CD4-positive, CD25-positive, alpha-beta regulatory T cell (primary cell): ENCODE data around the gene GTF3C5. TPM values are rescaled to one million over a fixed set of nuclear protein-coding genes. Genes with fewer than 3 reads are reported as not detected.

Source experiments
- ATAC-seq, 2 donors: fragments of 150-1000 bp; cut with Tn5 transposase; one replicate each; pipeline ENCODE4 v1.10.0; 2021; ENCODE audit warnings: low read depth in 2 of 2, moderate number of reproducible peaks in 2 of 2, moderate library complexity in 1 of 2
- DNase-seq, 3 donors: peaks; one replicate each; pipeline versions ENCODE4 v3.0.0 to v3.0.0-alpha.2; 2012 to 2022; ENCODE audit warnings: mixed read lengths in 1 of 3
- H3K27ac ChIP-seq: one replicate; pipeline ENCODE4 v1.7.0; 2013; ENCODE audit warnings: mild to moderate bottlenecking, low read length; ENCODE audit not compliant: insufficient read depth, poor library complexity, severe bottlenecking
- H3K27me3 ChIP-seq: one replicate; pipeline ENCODE4 v1.7.0; 2013; ENCODE audit warnings: low read length; ENCODE audit not compliant: control insufficient read depth, insufficient read depth
- H3K36me3 ChIP-seq: one replicate; pipeline ENCODE4 v1.7.0; 2013; ENCODE audit warnings: mild to moderate bottlenecking, low read length, moderate library complexity; ENCODE audit not compliant: control insufficient read depth, insufficient read depth
- H3K4me1 ChIP-seq: 2 replicates; pipeline ENCODE4 v1.7.0; 2013; ENCODE audit warnings: mild to moderate bottlenecking, low read length; ENCODE audit not compliant: insufficient read depth, control insufficient read depth, poor library complexity, severe bottlenecking
- H3K4me3 ChIP-seq: one replicate; pipeline ENCODE4 v1.7.0; 2013; ENCODE audit warnings: low read depth, mild to moderate bottlenecking, low read length, moderate library complexity
- H3K9me3 ChIP-seq, 2 experiments: 1 replicate in 1 of 2; 2 replicates in 1 of 2; pipeline ENCODE4 v1.7.0; 2013; ENCODE audit warnings: low read length in 2 of 2, mild to moderate bottlenecking in 1 of 2, moderate library complexity in 1 of 2; ENCODE audit not compliant: control insufficient read depth in 2 of 2
- H3K27ac Mint-ChIP-seq, 3 donors: one replicate each; pipeline ENCODE4 v1.8.0; 2020 to 2022; ENCODE audit warnings: mild to moderate bottlenecking in 3 of 3, mixed read lengths in 3 of 3, moderate library complexity in 2 of 3
- H3K27me3 Mint-ChIP-seq: one replicate; pipeline ENCODE4 v1.8.0; 2022; ENCODE audit warnings: mild to moderate bottlenecking, mixed read lengths
- H3K36me3 Mint-ChIP-seq: one replicate; pipeline ENCODE4 v1.8.0; 2020; ENCODE audit warnings: mixed read lengths
- H3K4me1 Mint-ChIP-seq, 4 donors: one replicate each; pipeline ENCODE4 v1.8.0; 2020 to 2022; ENCODE audit warnings: mixed read lengths in 4 of 4, mild to moderate bottlenecking in 1 of 4
- H3K4me3 Mint-ChIP-seq, 4 donors: one replicate each; pipeline ENCODE4 v1.8.0; 2020 to 2022; ENCODE audit warnings: mild to moderate bottlenecking in 4 of 4, mixed read lengths in 4 of 4, moderate library complexity in 3 of 4
- H3K9me3 Mint-ChIP-seq, 7 donors: one replicate each; pipeline ENCODE4 v1.8.0; 2020 to 2022; ENCODE audit warnings: mixed read lengths in 7 of 7, mild to moderate bottlenecking in 3 of 7, moderate library complexity in 2 of 7
- polyA plus RNA-seq, 4 donors: library from polyadenylated mRNA; unstranded; fragments of 300-500 nt; fragmentation: Illumina TruSeq; gene quantifications; one replicate each; pipeline ENCODE4 v1.2.3, GENCODE V29; 2021
- total RNA-seq: library from RNA; stranded (reverse); gene quantifications from one replicate; pipeline ENCODE4 v1.2.3, GENCODE V29; 2022

Gene GTF3C5, protein sequence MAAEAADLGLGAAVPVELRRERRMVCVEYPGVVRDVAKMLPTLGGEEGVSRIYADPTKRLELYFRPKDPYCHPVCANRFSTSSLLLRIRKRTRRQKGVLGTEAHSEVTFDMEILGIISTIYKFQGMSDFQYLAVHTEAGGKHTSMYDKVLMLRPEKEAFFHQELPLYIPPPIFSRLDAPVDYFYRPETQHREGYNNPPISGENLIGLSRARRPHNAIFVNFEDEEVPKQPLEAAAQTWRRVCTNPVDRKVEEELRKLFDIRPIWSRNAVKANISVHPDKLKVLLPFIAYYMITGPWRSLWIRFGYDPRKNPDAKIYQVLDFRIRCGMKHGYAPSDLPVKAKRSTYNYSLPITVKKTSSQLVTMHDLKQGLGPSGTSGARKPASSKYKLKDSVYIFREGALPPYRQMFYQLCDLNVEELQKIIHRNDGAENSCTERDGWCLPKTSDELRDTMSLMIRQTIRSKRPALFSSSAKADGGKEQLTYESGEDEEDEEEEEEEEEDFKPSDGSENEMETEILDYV
- total RNA-seq (50.5 TPM), polyA plus RNA-seq (10 to 100 TPM; 35.8 to 40.3 (median 39.4) TPM)

DNA sequence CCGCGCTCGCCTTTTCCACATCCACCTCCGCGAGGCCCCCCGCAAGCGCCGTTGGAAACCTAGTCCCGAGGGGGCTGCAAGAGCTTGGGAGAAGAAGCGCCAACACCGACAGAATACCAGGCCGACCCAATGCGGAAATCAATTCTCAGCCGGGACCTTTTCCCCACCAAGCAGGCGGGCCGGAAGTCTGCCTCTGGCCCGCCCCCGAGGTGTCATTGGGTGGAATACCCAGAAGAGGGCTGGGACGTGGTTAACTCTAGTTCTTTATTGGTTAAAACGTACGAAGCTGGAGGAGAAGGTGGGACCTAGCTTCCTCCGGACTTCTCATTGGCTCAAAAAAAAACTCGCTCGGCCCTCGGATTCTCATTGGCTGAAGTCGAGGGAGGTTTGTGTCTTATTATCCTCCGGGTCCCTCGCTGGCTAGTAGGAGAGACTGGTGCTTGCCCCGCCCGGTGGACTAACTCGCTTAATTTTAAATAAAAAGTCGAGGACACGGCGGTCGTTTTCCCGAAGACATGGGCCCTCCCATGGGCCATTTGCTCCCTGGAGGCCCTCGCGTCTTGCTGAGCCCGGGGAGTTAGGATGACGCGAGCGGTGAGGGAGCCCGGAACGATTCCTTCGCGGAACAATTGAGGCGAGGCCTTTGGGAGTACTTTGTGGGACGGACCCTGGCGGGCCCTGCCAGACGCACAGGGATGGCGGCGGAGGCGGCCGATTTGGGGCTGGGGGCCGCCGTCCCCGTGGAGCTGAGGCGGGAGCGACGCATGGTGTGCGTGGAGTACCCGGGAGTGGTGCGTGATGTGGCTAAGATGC, at the start of gene GTF3C5:
Gene GTF3C5 (plus strand): TSS at position 681 of the 813 bp plus-strand sequence. CDS start 15 bp downstream, at position 696.
- DNase-seq (peak; percentile 91 to 99 (median 96)), ATAC-seq (peak; percentile 97 to 98)
- Mint-ChIP-seq H3K36me3 (peaks cover 3% of the 10 kb centered on the region), H3K4me3 (peak within 1 kb of the TSS; percentile 93 to 100 (median 100)), H3K27me3 (peaks cover 6% of the 10 kb centered on the region), H3K27ac (peak within 1 kb of the TSS; percentile 94 to 98 (median 98)), H3K4me1 (peaks cover 0 to 77% (median 31%) of the 10 kb centered on the region in 4 donors), H3K9me3 (no peaks in the 10 kb centered on the region)
- peaks cover 34% of the 10 kb centered on the region for H3K4me1 ChIP-seq
- peak within 1 kb of the TSS; percentile 91 for H3K4me3 ChIP-seq
- H3K27ac ChIP-seq: peak within 1 kb of the TSS; percentile 90
- H3K9me3 ChIP-seq: no peaks in the 10 kb centered on the region
- peaks cover 3% of the 10 kb centered on the region for H3K36me3 ChIP-seq
- H3K27me3 ChIP-seq: no peaks in the 10 kb centered on the region

DNA sequence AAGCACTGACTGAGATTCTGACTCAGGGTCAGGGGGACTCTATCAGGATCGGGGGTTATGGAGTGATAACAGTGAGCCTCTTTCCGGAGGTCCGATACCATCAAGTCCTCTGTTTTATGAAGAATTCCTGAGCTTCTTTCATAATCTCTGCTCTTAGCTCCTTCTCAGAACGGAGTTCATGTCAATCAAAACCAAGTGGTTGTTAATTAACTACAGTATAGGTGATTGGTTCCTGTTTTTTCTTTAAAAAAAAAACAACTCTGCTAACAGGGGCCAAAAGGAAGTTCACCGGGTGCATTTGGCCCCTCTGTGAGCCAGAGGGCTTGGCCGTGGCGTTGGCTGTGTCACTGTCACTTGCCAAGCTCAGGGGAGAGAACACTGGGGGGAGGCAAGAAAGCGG, 48.3 kb upstream of the GTF3C5 start:
- Histone ChIP-seq H3K27ac (no peak overlapping the region), H3K4me3 (no peak overlapping the region), H3K4me1 (no peaks in the 10 kb centered on the region), H3K36me3 (no peaks in the 10 kb centered on the region), H3K9me3 (no peaks in the 10 kb centered on the region), H3K27me3 (peaks cover 31% of the 10 kb centered on the region)
- H3K27me3 Mint-ChIP-seq: peaks cover 44% of the 10 kb centered on the region
- no peak for DNase-seq
- peaks cover 0 to 5% (median 0%) of the 10 kb centered on the region in 4 donors for H3K4me1 Mint-ChIP-seq
- H3K27ac Mint-ChIP-seq: no peak overlapping the region
- no peak for ATAC-seq
- no peaks in the 10 kb centered on the region for H3K9me3 Mint-ChIP-seq
- H3K4me3 Mint-ChIP-seq: no peak overlapping the region
- no peaks in the 10 kb centered on the region for H3K36me3 Mint-ChIP-seq

DNA sequence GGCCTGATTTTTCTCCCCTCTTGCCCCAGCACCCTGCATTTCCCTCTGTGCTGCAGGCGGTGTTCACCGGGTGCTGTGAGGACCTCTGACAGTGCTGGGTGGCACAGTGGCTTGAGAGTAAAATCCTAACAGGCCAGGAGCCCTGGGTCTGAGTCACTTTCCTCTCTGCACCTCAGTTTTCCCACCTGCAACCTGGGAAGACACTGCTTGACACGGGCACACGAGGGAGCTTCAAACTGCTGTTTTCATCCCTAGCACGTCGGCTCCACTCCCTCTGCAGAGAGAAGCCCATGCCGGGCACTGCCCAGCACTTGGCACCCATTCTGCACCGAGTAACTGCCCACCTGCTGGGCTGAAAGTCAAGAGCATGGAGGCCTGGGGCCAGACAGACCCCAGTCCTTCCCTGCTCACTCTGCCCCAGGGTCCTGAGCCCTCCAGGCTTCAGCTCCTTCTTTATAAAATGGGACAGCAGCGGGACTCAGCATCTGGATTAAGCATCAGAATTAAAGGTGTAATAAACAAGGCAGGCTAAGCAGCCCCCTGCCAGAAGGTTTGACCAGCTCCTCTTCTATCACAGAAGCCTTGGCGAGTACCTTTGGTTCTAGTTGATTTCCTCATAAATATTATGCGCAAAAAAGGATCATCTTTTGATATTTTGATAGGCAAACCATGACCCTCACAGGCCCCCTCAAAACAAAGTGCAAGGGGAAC, 47.2 kb upstream of the GTF3C5 start:
- no peaks in the 10 kb centered on the region for H3K4me1 ChIP-seq
- no peaks in the 10 kb centered on the region for H3K9me3 Mint-ChIP-seq
- no peaks in the 10 kb centered on the region for H3K9me3 ChIP-seq
- DNase-seq (no peak), ATAC-seq (no peak)
- H3K4me3 Mint-ChIP-seq: no peak overlapping the region
- H3K27me3 ChIP-seq: peaks cover 25% of the 10 kb centered on the region
- no peak overlapping the region for H3K27ac ChIP-seq
- H3K27me3 Mint-ChIP-seq: peaks cover 37% of the 10 kb centered on the region
- H3K36me3 Mint-ChIP-seq: no peaks in the 10 kb centered on the region
- H3K4me1 Mint-ChIP-seq: peaks cover 0 to 2% (median 0%) of the 10 kb centered on the region in 4 donors
- H3K27ac Mint-ChIP-seq: no peak overlapping the region
- H3K36me3 ChIP-seq: no peaks in the 10 kb centered on the region
- H3K4me3 ChIP-seq: no peak overlapping the region

DNA sequence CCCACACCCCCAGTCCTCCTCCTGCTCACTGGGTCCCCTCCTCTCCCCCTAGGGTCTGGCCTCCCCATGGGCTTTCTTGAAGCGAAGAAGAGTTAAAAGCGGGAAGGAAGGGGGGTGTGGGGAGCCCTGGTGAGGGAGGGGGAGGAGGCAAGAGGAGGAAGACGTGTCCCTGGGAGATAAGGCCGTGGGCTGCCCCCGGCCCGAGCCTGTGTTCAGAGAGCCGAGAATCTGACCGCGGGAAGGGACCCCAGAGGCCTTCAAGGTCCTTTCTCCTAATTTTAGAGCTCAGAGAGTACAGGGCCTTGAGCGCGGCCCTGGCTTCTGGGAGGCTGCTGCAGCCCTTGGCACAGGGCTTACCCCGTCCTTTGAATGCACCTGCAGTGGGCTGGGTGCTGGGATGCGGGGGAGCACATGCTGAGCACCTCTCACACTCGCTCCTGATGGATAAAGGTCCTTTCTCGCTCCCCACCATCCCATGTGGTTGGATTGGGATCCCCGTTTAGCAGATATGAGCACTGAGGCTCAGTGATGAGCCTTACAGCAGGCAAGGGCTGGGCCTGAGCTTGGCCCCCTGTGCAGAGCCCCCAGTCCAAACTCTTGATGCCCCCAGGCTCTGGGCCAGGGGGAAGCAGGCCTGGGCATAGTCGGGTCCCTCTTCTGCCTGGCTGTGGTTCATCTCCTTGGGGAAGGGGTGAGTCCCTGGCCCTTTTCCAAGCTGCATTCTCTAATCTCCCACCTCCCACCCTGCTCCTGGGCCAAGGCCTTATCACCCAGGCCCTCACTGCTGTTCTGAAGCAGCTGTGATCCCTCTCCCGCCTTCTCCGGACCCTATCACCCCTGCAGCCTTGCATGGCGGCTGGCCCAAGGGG, 46.4 kb upstream of the GTF3C5 start:
- H3K36me3 ChIP-seq: no peaks in the 10 kb centered on the region
- H3K27ac ChIP-seq: no peak overlapping the region
- no peaks in the 10 kb centered on the region for H3K4me1 ChIP-seq
- Mint-ChIP-seq H3K9me3 (no peaks in the 10 kb centered on the region), H3K36me3 (no peaks in the 10 kb centered on the region), H3K4me1 (no peaks in the 10 kb centered on the region), H3K27me3 (peaks cover 31% of the 10 kb centered on the region), H3K4me3 (no peak overlapping the region), H3K27ac (no peak overlapping the region)
- no peak overlapping the region for H3K4me3 ChIP-seq
- ATAC-seq (no peak), DNase-seq (no peak)
- peaks cover 20% of the 10 kb centered on the region for H3K27me3 ChIP-seq
- H3K9me3 ChIP-seq: no peaks in the 10 kb centered on the region

DNA sequence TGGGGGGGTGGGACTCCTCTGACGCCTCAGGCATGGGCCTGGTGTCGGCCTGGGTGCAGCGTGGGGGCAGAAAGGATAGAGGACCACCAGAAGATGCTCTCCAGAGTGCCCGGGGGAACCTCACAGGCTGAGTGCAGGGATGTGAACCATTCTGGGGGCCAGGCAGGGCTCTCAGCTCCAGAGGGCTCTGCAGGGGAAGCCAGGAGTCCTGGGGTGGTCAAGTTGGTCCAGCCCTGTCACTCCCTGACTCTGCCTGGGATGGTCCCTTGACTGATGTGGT, 45.8 kb upstream of the GTF3C5 start:
- Histone ChIP-seq H3K4me1 (no peaks in the 10 kb centered on the region), H3K36me3 (no peaks in the 10 kb centered on the region), H3K27me3 (peaks cover 14% of the 10 kb centered on the region), H3K4me3 (no peak overlapping the region), H3K27ac (no peak overlapping the region), H3K9me3 (no peaks in the 10 kb centered on the region)
- Mint-ChIP-seq H3K36me3 (no peaks in the 10 kb centered on the region), H3K27me3 (peaks cover 28% of the 10 kb centered on the region), H3K4me3 (no peak overlapping the region), H3K9me3 (no peaks in the 10 kb centered on the region), H3K4me1 (no peaks in the 10 kb centered on the region), H3K27ac (no peak overlapping the region)
- ATAC-seq: no peak
- no peak for DNase-seq

DNA sequence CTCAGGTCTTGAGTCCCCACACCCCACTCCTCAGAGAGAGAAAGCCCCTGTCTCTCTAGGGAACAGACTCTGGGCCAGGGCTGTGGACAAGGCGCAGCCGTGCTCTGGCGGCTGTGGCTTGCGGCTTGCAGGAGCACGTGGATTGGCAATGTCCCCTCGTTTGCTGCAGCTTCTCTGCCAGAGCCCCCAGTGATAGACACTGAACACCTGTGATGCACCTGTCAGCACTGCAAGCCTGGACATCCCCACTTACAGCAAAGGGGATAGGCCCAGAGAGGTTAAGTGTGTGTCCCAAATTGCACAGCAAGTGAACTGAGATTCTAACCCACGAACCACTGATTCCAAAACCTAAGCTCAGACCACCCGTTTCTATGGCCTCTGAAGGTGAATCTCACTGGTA, 45.3 kb upstream of the GTF3C5 start:
- H3K27me3 ChIP-seq: peaks cover 10% of the 10 kb centered on the region

DNA sequence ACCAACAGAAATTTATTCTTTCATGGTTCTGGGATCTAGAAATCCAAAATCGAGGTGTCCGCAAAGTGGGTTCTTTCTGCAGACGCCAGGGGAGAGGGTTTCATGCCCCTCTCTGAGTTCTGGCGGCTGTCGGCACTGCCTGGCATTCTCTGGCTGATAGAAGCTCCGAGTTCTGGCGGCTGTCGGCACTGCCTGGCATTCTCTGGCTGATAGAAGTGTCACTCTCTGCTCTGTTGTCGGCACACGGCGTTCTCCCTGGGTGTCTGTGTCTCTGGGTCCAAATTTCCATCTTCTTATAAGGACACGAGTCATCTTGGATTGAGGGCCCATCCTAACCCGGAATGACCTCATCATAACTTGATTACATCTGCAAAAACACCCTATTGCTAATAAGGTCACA, 44.7 kb upstream of the GTF3C5 start:
- Histone ChIP-seq H3K9me3 (no peaks in the 10 kb centered on the region), H3K4me3 (no peak overlapping the region), H3K4me1 (no peaks in the 10 kb centered on the region), H3K36me3 (no peaks in the 10 kb centered on the region), H3K27me3 (peaks cover 8% of the 10 kb centered on the region), H3K27ac (no peak overlapping the region)
- peaks cover 0 to 2% (median 0%) of the 10 kb centered on the region in 7 donors for H3K9me3 Mint-ChIP-seq
- no peak overlapping the region for H3K4me3 Mint-ChIP-seq
- DNase-seq (no peak), ATAC-seq (no peak)
- H3K4me1 Mint-ChIP-seq: no peaks in the 10 kb centered on the region
- peaks cover 22% of the 10 kb centered on the region for H3K27me3 Mint-ChIP-seq
- no peaks in the 10 kb centered on the region for H3K36me3 Mint-ChIP-seq
- peak overlapping the region in 1 of 3 donors; percentile 49 for H3K27ac Mint-ChIP-seq

More for the DNA sequence above, 45.3 kb upstream of the GTF3C5 start:
- peaks cover 26% of the 10 kb centered on the region for H3K27me3 Mint-ChIP-seq
- H3K9me3 Mint-ChIP-seq: peaks cover 0 to 2% (median 0%) of the 10 kb centered on the region in 7 donors
- H3K4me3 Mint-ChIP-seq: no peak overlapping the region
- H3K4me3 ChIP-seq: no peak overlapping the region
- no peaks in the 10 kb centered on the region for H3K4me1 ChIP-seq
- ATAC-seq (no peak), DNase-seq (no peak)
- H3K27ac ChIP-seq: no peak overlapping the region
- H3K36me3 ChIP-seq: no peaks in the 10 kb centered on the region
- H3K27ac Mint-ChIP-seq: no peak overlapping the region
- no peaks in the 10 kb centered on the region for H3K4me1 Mint-ChIP-seq
- H3K9me3 ChIP-seq: no peaks in the 10 kb centered on the region
- no peaks in the 10 kb centered on the region for H3K36me3 Mint-ChIP-seq
